Measurements from ENCODE around the gene SORCS2.

The SORCS2 gene

GRCh38 chr4:7366180-7366945, 174.0 kb downstream of the SORCS2 start:
- in situ Hi-C loops (cut with HindIII; ENCODE audit: low sequenced_read_pairs): no loop called here

- in situ Hi-C loops (cut with HindIII; ENCODE audit: low sequenced_read_pairs): no loop called here
Observed at GRCh38 chr4:7366954-7367353, 174.6 kb downstream of the SORCS2 start.

- in situ Hi-C loops (cut with HindIII; ENCODE audit: low sequenced_read_pairs): no loop called here
Observed at GRCh38 chr4:7367406-7367805, 175.1 kb downstream of the SORCS2 start.

- in situ Hi-C loops (cut with HindIII; ENCODE audit: low sequenced_read_pairs): no loop called here
Observed at GRCh38 chr4:7367864-7368277, 175.5 kb downstream of the SORCS2 start.

- in situ Hi-C loops (cut with HindIII; ENCODE audit: low sequenced_read_pairs): no loop called here
Observed at GRCh38 chr4:7368296-7368695, 176.0 kb downstream of the SORCS2 start.

- in situ Hi-C loops (cut with HindIII; ENCODE audit: low sequenced_read_pairs): no loop called here
Observed at GRCh38 chr4:7369511-7369910, 177.2 kb downstream of the SORCS2 start.

GRCh38 chr4:7370038-7370437, 177.7 kb downstream of the SORCS2 start:
- in situ Hi-C loops (cut with HindIII; ENCODE audit: low sequenced_read_pairs): no loop called here

- in situ Hi-C loops (cut with HindIII; ENCODE audit: low sequenced_read_pairs): no loop called here
Observed at GRCh38 chr4:7371210-7371941, 179.0 kb downstream of the SORCS2 start.

- in situ Hi-C loops (cut with HindIII; ENCODE audit: low sequenced_read_pairs): no loop called here
Observed at GRCh38 chr4:7372673-7373072, 180.3 kb downstream of the SORCS2 start.

GRCh38 chr4:7374571-7374970, 182.2 kb downstream of the SORCS2 start:
- in situ Hi-C loops (cut with HindIII; ENCODE audit: low sequenced_read_pairs): no loop called here

GRCh38 chr4:7375427-7375826, 183.1 kb downstream of the SORCS2 start:
- in situ Hi-C loops (cut with HindIII; ENCODE audit: low sequenced_read_pairs): no loop called here

GRCh38 chr4:7377223-7377865, 185.0 kb downstream of the SORCS2 start:
- in situ Hi-C loops (cut with HindIII; ENCODE audit: low sequenced_read_pairs): no loop called here

GRCh38 chr4:7379186-7379585, 186.8 kb downstream of the SORCS2 start:
- in situ Hi-C loops (cut with HindIII; ENCODE audit: low sequenced_read_pairs): no loop called here

- in situ Hi-C loops (cut with HindIII; ENCODE audit: low sequenced_read_pairs): no loop called here
Observed at GRCh38 chr4:7379719-7380118, 187.4 kb downstream of the SORCS2 start.

GRCh38 chr4:7381221-7381889, 189.0 kb downstream of the SORCS2 start:
- in situ Hi-C loops (cut with HindIII; ENCODE audit: low sequenced_read_pairs): no loop called here

GRCh38 chr4:7381890-7382633, 189.7 kb downstream of the SORCS2 start:
- in situ Hi-C loops (cut with HindIII; ENCODE audit: low sequenced_read_pairs): no loop called here

- in situ Hi-C loops (cut with HindIII; ENCODE audit: low sequenced_read_pairs): no loop called here
Observed at GRCh38 chr4:7382634-7383014, 190.3 kb downstream of the SORCS2 start.

GRCh38 chr4:7383266-7383665, 190.9 kb downstream of the SORCS2 start:
- in situ Hi-C loops (cut with HindIII; ENCODE audit: low sequenced_read_pairs): no loop called here

GRCh38 chr4:7384003-7384928, 191.9 kb downstream of the SORCS2 start:
- in situ Hi-C loops (cut with HindIII; ENCODE audit: low sequenced_read_pairs): no loop called here

Data from DLD1 (cell line).